ENCODE data around the gene HS6ST1.

Gene HS6ST1

DNA sequence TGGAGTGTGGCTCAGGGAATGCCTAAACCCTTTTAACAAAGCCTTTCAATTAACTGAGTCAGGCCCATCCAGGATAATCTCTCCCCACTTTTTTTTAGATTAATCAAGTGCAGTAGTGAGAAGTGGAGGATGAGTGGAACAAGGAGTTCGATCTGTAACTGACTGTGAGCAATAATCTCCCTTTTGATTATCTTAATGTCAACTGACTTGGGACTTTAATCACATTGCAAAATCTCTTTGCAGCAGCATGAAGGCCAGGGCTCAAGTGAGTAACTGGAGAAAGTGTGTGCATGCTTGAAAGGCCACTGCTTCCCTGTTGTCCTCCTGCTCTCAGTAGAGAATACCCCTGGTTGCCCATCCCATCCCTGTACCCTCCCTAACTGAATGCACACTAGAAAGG, 32.1 kb upstream of the HS6ST1 start:
- no peak overlapping the region for H3K4me3 ChIP-seq (ENCODE audit: low read length)
- DNase-seq (ENCODE audit: low read depth, low spot score): no peak

DNA sequence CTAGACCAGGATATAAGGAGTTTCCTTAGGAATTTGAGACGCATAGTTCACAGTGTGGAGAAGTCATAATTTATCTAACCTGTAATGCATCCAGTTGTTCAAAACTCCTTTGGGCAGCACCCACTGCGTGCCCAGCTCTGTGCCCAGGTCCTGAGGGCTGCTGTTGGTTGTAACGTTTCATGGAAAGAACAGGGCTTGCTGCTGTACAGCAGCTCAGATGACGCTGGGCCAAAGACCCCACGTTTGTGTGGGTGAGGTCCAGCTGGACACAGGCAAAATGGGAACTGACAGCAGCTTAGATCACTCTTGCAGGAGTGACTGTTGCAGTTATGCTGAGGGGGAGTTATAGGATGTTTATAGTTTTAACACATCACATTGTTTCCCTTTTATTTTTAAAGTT, 30.0 kb upstream of the HS6ST1 start:
- no peak for DNase-seq (ENCODE audit: low read depth, low spot score)
- no peak overlapping the region for H3K4me3 ChIP-seq (ENCODE audit: low read length)

DNA sequence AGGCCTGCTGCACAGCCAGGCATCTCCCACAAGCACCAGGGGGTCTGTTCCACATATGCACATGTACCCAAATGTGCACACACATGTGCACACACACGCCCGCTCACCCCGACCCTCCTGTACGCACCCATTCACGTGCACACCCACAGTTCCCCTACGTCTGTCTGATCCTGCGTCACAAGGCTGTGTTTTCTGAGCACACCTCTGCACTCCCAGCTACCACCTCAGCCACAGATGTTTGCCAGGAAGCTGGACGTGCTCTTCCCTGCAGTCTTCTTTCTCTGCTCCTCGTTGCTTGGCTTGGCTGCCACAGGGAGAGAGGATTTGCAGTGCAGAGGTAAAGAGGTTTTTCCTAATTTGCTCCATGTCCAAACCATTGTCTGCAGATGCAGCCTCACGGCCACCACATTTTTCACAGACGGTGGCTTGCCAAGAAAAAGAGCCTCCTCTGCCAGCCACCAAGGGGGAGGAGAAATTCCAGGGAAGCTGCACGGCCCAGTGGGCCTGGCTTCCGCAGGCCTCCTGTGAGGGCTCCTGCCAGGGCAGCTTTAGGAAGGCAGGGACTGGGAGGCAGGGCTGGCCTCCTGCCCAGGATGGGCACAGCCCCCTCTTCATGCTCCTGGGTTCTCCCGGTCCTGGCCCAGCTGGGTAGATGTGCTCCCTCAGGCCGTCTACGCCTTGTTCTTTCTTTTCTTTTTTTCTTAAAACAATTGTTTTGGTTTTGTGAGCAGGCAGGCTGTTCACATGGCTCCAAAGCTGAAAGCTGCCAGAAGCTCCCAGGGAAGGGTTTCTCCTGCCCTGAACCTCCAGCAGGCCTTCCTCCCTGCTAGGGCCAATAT, 29.3 kb upstream of the HS6ST1 start:
- no peak for DNase-seq (ENCODE audit: low read depth, low spot score)
- H3K4me3 ChIP-seq (ENCODE audit: low read length): no peak overlapping the region

DNA sequence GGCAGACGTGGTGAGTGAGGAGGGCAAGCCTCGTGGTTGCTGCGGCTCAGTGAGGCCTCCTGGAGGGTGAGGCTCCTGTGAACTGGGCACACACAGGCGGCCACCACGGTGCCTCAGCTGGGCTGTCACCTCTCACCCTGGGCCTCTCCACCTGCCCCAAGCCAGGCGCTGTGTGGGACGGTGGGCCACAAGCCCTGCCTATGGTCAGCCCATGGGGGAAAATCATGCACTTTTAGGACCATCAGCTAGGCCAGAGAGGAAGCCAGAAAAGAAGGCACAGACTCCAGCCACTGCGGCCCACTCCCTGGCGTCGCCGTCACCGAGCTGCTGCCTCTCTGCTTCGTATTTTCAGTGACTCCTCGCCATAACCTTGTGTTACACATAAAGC, 28.5 kb upstream of the HS6ST1 start:
- no peak for DNase-seq (ENCODE audit: low read depth, low spot score)
- H3K4me3 ChIP-seq (ENCODE audit: low read length): no peak overlapping the region

DNA sequence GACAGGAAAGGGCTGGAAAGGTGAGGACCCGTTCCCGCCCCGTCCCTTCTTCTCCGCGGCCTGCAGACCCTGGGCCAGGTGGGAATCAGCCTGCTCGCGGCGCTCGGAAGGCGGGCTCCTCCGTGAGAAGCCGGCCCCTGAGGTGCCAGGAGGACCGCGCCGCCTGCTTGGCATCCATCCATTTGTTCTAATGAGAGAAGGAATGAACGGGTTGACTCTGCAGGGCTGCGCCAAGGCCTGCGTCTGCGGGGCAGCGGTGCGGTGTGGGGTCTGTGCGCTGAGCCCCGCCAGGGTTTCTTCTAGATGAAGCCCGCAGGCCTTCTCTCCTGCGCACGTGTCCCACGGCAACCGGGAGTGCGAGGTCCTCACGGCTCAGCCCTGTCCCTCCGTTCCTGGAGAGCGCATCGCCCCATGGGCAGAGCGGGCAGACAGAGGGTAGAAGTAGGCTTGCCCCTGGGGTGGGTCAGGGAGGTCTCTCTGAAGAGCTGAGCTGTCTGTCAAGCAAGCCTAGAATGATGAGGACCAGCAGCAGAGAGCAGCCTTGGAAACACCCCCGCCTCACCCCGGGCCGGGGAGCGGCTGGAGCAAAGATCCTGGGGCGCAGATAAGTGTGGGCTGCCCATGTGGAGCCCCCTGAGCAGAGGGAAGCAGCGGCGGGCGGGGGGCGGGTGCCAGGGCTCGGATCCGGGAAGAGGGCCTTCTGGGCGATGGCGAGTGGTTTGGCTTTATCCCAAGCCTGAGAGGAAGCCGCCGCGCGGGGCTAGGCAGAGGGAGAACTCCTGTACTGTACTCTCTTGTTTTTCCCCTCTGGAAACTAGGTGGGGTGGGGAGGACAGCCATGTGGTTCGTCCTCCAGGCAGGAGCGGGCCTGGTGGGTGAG, 27.9 kb upstream of the HS6ST1 start:
- no peak for DNase-seq (ENCODE audit: low read depth, low spot score)
- no peak overlapping the region for H3K4me3 ChIP-seq (ENCODE audit: low read length)

DNA sequence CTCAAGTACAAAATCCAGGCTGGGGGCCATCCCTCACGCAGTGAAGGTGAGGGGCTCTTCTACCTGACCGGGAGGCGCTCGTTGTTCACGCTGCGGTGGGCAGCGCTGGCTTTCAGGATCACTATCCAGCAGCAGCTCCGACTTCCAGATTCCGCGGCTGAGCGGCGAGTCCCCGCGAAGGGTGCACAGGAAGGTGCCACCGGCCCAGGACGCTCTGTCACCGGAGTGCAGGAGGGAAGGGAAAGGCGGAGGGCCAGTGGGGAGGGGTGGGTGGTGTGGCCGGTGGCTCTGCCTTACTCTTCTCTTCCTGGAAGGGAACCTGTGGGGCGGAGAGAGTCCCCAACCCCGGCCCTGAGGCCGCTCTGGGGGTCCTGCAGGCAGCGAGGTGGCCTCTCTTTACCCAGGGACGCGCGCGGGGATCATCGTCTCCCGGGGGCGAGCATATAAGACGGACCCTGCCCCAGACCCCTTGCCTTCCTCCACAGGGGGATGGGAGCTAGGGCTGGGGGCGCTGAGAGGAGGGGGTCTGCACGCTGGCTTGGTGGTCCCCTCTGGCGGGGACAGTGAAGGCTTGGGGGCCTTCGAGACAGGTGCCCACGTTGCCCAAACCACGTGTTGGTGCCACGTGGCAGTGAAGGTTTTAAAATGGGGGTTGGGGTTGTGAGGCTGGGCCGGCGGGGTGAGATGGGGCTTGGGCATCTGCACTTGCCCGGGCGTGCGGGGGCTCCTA, 26.9 kb upstream of the HS6ST1 start:
- DNase-seq (ENCODE audit: low read depth, low spot score): no peak
- H3K4me3 ChIP-seq (ENCODE audit: low read length): no peak overlapping the region

DNA sequence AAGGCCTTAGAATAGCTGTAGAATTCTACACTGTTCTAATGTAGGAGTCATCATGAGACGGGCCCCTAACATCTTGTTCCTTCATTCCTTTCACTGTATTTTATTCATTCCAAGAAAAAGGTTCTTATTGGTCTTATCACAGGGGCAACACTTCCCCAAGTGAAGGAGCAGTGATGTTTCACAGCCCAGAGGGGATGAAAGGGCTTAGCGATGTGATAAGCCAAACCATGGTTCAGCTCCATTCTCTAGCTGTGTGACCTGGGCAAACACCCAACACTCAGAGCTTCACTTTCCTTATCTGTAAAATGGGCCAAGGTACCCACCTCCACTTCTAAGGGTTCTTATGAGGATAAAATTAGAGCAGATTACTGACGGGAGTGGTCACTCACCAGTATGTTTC, 25.4 kb upstream of the HS6ST1 start:
- DNase-seq (ENCODE audit: low read depth, low spot score): no peak
- H3K4me3 ChIP-seq (ENCODE audit: low read length): no peak overlapping the region

DNA sequence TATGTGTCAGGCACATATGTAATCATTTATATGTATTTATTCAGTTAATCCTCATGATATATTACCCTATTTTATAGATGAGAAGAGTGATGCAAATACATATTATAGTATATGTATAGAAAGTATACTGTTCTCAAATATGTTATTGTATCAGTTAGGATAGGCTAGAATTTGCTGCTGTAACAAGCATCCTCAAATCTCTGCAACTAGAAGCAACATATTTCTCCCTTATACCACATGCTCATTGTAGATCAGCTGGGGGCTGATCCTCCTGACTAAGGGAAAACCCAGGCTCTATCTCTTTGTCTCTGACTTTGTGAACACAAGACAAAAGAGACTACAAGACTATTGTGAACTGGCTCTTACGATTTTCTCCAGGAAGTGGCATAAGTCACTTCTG, 24.8 kb upstream of the HS6ST1 start:
- no peak for DNase-seq (ENCODE audit: low read depth, low spot score)
- no peak overlapping the region for H3K4me3 ChIP-seq (ENCODE audit: low read length)

DNA sequence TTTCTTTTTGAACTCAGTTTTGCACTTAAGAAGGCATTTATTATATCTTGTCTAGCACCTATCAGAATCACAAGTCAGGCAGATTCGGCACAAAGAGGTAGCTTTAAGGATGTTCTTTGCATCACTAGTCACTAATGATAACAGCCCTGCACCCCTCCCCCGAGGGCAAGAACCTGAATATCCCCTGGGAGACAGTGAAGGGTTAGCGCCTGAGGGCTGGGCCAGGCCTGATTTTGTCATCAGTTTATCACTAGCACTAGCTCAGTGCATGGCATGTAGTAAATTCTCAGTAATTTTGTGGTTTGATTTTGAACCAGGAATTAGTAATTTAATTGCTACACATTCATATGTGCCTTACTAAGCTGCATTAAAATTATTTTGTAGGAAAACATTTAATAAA, 23.9 kb upstream of the HS6ST1 start:
- DNase-seq (ENCODE audit: low read depth, low spot score): no peak
- no peak overlapping the region for H3K4me3 ChIP-seq (ENCODE audit: low read length)

DNA sequence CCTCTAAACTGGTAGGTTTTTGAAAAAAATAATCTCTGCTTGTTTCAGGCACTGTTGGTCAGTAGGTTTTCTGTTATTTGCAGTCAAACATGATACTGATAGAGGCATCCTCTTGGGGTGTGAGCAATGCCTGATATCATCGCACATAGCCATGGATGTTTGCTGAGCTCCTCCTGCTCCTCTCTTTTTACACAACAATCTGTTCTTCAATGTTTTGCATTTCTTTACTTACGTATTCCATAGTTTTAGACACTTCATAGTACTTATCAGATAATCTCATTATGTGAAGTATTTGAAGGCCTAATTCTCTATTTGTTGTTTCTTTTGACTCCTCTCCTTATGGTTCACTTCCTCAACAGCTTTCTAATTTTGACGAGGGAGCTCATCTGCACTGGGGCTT, 23.0 kb upstream of the HS6ST1 start:
- no peak overlapping the region for H3K4me3 ChIP-seq (ENCODE audit: low read length)
- DNase-seq (ENCODE audit: low read depth, low spot score): no peak

DNA sequence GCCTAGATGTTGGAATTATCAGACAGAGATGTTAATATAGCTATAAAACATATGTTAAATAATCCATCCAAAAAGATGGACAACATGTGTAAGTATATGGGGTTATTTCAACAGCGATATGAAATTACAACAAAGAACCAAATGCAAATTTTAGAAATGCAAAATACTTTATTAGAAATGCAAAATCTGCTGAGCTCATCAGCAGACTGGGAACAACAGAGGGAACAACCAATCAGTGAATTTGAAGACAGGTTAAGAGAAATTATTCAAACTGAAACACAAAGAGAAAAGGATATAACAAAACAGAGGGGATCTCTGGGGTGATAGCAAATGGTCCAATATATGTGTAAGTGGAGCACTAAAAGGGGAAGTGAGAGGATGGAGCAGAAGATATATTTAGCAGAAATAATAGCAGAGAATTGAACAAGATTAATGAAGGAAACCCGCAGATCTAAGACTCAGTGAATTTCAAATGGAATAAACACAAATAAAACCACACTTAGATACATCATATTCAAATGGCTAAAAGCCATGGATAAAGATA, 13.5 kb upstream of the HS6ST1 start:
- no peak overlapping the region for H3K4me3 ChIP-seq (ENCODE audit: low read length)
- no peak for DNase-seq (ENCODE audit: low read depth, low spot score)

DNA sequence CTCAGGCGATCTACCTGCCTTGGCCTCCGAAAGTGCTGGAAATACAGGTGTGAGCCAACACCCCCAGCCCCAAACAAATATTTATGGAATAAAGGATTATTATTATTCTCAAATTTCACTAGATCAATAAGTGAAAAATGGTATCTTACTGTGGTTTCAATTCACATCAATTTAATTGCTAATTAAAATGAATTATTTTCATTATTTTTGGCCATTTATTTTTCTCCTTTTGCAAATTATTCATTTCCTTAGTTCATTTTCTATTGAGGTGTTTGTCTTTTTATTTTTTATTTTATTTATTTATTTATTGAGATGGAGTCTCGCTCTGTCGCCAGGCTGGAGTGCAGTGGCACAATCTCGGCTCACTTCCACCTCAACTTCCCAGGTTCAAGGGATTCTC, 11.9 kb upstream of the HS6ST1 start:
- no peak for DNase-seq (ENCODE audit: low read depth, low spot score)
- H3K4me3 ChIP-seq (ENCODE audit: low read length): no peak overlapping the region

DNA sequence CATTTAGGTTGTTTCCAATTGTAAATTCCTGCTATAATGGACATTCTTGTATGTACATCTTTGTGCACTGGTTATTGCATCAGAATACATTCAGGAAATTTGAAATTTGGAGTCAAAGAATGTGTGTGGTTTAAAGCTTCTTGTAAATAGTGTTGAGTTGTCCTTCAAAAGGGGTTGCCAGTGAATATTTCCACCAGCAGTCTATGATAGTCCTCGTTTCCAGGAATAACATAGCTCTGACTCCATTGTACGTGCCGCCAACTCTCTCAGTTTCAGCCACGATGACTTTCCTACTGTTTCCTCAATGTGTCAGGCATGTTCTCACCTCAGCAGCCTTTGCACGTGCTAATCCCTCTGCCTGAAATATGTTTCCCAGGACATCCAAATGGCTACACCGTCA, 10.9 kb upstream of the HS6ST1 start:
- no peak overlapping the region for H3K4me3 ChIP-seq (ENCODE audit: low read length)
- no peak for DNase-seq (ENCODE audit: low read depth, low spot score)

DNA sequence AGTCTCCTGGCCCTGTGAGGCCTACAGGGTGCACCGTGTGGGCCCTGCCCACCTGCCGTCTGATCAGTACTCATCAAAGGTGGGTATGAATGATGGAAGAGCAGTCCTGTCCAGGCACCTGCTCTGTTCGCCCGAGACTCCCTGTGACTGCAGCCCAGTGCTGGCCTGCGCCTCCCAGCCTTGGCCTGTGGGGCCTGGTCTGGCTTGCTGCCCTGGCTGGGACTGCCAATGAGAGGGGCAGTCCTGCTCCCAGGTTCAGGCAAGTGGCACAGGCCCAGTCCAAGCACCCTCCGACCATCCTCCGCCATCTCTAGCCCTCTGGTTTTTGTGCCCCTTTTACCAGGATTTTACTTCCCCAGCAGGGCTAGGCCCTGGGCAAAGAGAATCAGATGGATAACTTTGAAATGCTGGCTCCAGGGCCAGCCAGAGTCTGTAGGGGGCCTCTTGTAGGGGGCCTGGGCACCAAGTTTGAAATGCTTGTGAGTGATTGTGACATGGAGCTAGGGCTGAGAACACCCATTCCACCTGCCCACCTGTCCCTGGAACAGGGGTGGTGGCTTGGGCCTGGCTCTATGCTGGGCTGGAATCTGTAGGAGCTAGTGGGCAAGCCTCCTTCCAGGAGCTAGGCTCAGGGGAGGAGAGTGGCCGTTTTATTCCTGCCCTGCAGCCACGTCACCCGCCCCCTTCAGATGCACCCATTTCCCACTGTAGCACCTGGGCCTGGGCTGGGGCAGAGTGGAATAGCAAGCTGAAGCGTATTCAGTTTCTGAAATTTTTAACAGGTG, 8.7 kb upstream of the HS6ST1 start:
- DNase-seq (ENCODE audit: low read depth, low spot score): no peak
- no peak overlapping the region for H3K4me3 ChIP-seq (ENCODE audit: low read length)

DNA sequence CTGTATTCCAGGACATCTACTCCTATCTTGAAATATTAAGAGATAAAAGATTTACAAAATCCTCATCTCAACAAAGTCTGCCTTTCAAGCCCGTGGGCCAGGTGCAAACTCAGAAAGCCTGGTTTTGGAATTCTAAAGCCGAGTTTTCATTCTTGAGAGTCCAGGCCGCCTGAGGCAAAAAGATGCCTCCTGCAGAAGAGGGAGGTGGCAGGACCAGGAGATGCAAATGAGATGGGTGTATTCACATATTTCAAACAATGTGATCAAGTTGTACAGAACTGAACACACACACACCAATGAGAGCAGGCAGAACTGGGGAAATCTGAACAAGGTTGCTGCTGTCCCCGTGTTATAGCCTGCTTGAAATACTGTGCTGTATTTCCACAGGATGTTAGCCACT, 7.7 kb upstream of the HS6ST1 start:
- DNase-seq (ENCODE audit: low read depth, low spot score): no peak
- H3K4me3 ChIP-seq (ENCODE audit: low read length): no peak overlapping the region

DNA sequence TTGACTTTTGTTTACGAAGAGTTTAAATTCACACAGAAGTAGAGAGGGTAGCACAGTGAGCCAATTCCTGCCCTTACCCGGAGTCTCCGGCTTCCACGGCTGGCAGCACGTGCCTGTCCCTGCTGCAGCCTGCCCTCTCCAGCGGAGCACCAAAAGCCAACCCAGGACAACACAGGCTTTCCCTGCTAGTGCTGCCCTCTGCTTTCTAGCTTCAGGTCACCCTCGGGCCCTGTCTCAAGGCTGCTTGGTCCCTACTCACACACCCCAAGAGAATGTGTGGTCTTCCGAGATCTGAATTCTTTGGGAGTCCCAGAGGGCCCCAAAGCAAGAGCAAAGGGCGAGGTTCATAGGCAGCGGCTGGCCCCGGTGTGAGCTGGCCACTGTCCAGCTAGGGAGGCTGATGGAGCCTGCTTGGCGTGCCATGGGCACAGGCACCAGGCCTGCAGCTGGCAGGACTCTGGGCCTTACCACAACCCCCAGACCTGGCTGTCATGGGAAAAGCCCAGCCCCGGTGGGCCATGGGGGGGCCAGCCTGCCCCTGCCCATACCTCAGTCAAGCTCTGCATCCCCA, 7.0 kb upstream of the HS6ST1 start:
- no peak for DNase-seq (ENCODE audit: low read depth, low spot score)

DNA sequence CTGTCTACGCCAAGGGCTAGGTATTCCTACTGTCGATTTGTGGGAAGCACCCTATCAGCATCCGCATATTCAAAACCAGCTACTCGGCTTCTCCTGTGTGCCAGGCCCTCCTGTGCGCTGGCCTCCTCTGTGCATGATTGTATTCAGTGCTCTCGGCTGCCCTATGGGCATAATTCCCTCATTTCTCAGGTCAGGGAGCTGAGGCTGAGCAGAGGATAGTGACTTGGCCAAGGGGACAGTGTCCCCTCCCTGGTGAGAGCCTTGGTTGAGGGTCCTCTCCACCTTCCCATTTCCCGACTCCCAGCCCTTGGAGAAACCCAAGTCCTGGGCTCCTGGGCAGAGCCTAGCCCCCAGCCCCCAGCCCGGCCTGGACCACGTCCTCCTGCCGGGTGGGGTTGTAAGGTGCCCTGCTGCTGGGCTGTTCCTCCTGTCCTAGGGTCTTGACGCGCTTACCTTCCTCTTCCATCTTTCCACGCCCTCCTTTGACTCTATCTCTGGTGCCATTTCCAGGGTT, 6.3 kb upstream of the HS6ST1 start:
- no peak for DNase-seq (ENCODE audit: low read depth, low spot score)
- no peak overlapping the region for H3K4me3 ChIP-seq (ENCODE audit: low read length)

More for the DNA sequence above, 7.0 kb upstream of the HS6ST1 start:
- H3K4me3 ChIP-seq (ENCODE audit: low read length): no peak overlapping the region

Data from Jurkat, Clone E6-1 (cell line).